AG09319 (cell line): ENCODE results near the gene S100A7.

Source experiments
- DNase-seq: peaks from one replicate; pipeline ENCODE4 v3.0.0-alpha.2; 2010; ENCODE audit warnings: low read depth; ENCODE audit errors: extremely low read depth
- CTCF ChIP-seq: IDR thresholded peaks from 2 replicates; pipeline ENCODE4 v1.5.1; 2011; ENCODE audit warnings: low read depth, mild to moderate bottlenecking, inconsistent platforms, low read length, moderate library complexity

The S100A7 gene

DNA sequence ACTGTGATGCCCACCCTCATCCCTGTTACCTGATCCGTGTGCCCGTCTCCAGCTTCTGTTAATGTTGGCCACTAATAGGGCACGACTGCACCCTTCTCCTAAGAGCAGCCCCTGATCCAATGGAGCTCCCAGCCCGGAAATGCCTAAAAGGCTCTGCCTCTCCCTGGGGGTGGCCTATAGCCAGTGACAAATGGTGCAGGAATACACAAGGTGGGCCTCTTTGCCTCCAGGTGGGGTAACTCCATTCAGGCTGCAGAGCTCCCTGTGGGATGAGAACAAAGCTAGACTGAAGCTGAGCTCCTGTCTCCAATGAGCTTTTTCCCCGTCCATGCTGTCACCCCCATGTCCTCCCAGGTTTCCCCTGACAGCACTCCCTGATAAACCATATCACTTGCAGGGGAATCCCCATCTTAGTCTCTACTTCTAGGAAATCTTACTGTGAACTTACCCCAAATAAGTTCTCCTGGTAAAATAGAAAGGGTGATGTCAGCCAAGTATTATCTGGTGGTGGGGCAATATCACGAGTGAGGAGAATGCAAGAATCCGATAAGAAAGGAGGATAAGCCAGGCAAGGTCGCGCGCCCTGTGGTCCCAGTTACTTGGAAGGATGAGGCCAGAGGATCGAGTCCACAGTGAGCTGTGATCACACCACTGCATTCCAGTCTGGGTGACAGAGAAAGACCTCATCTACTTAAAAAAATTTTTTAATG, 25.6 kb downstream of the S100A7 start:
- DNase-seq = no peak
- no peak for TF ChIP-seq CTCF

- TF ChIP-seq CTCF = no peak
- no peak for DNase-seq
Observed at GRCh38 chr1:153432874-153433681, 27.4 kb downstream of the S100A7 start.

DNA sequence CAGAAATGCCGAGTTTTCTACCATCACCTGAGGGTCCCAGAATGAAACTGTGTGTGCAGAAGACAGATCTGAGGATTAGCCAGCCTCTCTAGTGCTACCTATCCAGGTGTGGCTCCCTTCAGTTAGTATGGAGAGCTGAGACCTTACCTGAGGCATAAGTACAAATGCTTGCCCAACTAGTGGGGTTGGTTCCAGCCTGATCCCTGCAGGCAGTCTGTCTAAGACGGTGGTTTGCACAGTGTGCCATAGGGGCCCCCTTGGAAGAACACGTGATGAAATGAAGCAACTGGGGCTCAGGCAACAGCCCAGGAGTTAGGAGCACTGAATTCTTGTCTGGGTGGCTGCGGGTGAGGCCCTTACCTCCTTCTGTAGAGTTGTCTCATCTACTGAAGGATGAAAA, 28.5 kb downstream of the S100A7 start:
- no peak for DNase-seq
- TF ChIP-seq CTCF = no peak

GRCh38 chr1:153431427-153431826, 29.0 kb downstream of the S100A7 start:
- TF ChIP-seq CTCF = no peak
- no peak for DNase-seq

DNA sequence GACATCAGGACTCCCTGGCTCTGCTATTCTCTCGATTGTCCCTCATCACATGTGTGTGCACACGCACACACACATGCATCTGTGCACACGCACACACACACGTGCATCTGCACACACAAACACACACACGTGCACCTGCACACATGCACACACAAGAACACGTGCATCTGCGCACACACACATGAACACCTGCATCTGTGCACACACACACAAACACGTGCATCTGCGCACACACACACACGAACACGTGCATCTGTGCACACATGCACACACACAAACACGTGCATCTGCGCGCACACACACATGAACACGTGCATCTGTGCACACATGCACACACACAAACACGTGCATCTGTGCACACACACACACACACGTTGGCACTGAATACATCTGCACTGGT, 29.4 kb downstream of the S100A7 start:
- TF ChIP-seq CTCF = no peak
- no peak for DNase-seq

GRCh38 chr1:153430561-153430960, 29.9 kb downstream of the S100A7 start:
- DNase-seq = no peak
- TF ChIP-seq CTCF = no peak

DNA sequence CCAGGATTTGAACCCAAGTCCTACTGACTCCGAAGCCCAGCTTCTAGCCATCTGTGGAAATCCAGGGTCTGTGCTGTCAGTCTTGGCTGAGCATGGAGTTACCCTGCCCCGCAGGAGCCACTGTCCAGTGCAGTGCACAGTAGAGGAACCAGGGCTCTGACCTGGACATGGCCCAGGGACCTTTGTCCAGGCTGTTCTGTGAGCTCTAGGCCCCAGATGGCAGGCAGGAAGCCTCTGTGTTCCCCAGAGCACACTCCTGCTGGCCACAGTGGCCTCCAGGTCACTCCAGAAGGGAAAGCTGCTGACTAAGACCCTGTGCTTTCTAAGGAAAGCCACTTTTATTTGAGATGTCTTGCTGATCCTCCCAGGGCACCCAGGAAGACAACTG, 30.3 kb downstream of the S100A7 start:
- no peak for DNase-seq
- TF ChIP-seq CTCF = no peak
